Left kidney (tissue), 2 donors: ENCODE measurements around the gene GPR75. TPM values are rescaled to one million over a fixed set of nuclear protein-coding genes. Genes with fewer than 3 reads are reported as not detected.
"Not testable (repeated sequence)": the region's sequence is repeated elsewhere in the genome, so short reads cannot be mapped to it uniquely, and the experiment has no call there.

Experiments used
- DNase-seq: peaks from one replicate; pipeline ENCODE4 v3.0.0-alpha.2; 2013
- polyA plus RNA-seq: library from polyadenylated mRNA; unstranded; fragments of 120-200 nt; gene quantifications from one replicate; pipeline ENCODE4 v1.2.1, GENCODE V29; 2013; ENCODE audit not compliant: insufficient read length

Gene GPR75
- polyA plus RNA-seq, 1 donor: 5.0 TPM

DNA sequence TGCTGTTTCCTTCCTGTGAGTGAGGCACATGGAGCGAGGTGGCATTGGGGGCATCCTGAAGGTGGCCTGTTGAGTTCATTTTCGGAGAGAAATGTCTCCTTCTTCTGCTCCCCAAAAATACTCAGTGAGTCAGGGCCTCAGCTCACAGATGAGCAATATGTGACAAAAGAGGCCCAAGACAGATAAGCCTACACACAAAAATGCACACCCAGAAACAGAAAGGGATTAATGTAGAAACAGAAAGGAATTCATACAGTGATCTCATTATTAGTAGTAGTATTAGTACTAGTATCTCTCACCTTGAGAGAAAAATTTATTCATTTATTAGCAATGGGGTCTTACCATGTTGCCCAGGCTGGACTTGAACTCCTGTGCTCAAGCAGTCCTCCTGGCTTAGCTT lies 5.1 kb downstream of the GPR75 start:
- no peak for DNase-seq

GRCh38 chr2:53852532-53852931 lies 7.2 kb downstream of the GPR75 start:
- DNase-seq: no peak

DNA sequence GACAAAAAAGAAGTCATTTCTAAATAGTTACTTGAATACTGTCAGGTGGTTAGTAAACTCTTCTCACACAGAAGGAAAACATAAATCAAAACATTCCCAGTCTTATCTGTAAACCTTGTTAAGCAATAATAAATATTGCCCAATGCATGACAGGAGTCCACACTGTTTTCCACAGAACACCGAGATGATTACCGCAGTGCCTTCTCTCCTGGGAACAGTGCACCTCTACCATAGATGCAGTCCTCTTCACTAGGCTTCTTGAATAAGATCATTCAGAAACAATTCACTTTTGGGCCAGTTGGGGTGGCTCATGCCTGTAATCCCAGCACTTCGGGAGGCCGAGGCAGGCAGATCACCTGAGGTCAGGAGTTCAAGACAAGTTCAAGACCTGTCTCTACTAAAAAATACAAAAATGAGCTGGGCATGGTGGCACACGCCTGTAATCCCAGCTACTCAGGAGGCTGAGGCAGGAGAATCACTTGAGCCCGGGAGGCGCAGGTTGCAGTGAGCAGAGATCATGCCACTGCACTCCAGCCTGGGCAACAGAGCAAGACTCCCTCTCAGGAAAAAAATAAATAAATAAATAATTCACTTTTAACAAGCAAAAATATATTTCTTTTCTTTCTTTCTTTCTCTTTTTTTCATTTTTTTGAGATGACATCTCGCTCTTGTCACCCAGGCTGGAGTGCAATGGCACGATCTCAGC lies 8.6 kb downstream of the GPR75 start:
- not testable (repeated sequence) for DNase-seq

GRCh38 chr2:53848062-53848461 lies 11.7 kb downstream of the GPR75 start:
- no peak for DNase-seq

GRCh38 chr2:53843595-53843994 lies 16.2 kb downstream of the GPR75 start:
- no peak for DNase-seq

- no peak for DNase-seq
These were observed 16.9 kb downstream of the GPR75 start for GRCh38 chr2:53842891-53843290.

- not testable (repeated sequence) for DNase-seq
These were observed 18.1 kb downstream of the GPR75 start for GRCh38 chr2:53841651-53842050.

DNA sequence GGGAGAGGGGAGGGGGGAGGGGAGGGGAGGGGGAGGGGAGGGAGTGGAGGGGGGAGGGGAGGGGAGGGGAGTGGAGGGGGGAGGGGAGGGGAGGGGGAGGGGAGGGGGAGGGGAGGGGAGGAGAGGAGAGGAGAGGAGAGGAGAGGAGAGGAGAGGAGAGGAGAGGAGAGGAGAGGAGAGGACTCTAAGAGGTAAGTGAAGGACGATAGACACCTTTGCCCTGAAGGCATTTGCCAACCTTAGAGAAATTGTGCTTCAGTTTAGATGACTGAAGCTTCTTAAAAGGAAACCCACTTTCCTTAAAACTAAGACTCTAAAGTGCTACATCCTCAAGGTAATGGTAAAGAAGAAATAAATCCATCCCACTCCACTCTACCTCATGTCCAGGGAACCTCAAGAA lies 19.2 kb downstream of the GPR75 start:
- DNase-seq: no peak

GRCh38 chr2:53829980-53830290 lies 29.8 kb downstream of the GPR75 start:
- not testable (repeated sequence) for DNase-seq

DNA sequence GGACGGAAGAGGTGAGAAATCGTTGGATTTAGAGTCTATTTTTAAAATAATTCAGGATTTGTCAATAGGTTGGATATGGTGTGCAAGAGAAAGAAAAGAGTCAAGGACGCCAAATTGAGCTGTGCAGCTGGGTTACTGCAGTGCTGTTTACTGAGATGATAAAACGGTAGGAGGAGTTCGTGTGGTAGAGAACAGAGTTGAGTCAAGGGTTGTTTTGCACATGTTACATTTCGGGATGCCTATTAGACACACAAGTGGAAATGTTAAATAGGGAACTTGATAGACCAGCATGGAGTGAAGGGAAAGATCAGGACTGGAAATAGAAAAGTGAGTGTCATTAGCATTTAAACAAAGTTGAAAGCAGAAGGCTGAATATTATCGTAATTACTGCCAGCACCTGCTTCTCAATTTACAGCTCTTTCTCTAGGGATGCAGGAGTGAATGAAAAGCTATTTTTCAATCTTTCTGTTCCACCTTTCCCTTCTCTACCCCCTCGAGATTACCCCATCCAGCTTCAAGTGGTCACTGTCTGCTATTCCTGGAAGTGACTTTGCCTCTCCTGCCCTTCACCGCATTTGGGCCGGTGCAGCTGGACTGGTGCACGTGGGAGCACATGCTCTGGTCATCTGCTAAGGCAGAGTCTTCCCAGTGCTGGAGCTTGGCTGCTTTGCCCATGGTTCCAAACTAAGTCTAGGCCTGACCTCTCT lies 30.3 kb downstream of the GPR75 start:
- DNase-seq: no peak

GRCh38 chr2:53828331-53828730 lies 31.4 kb downstream of the GPR75 start:
- DNase-seq: no peak

DNA sequence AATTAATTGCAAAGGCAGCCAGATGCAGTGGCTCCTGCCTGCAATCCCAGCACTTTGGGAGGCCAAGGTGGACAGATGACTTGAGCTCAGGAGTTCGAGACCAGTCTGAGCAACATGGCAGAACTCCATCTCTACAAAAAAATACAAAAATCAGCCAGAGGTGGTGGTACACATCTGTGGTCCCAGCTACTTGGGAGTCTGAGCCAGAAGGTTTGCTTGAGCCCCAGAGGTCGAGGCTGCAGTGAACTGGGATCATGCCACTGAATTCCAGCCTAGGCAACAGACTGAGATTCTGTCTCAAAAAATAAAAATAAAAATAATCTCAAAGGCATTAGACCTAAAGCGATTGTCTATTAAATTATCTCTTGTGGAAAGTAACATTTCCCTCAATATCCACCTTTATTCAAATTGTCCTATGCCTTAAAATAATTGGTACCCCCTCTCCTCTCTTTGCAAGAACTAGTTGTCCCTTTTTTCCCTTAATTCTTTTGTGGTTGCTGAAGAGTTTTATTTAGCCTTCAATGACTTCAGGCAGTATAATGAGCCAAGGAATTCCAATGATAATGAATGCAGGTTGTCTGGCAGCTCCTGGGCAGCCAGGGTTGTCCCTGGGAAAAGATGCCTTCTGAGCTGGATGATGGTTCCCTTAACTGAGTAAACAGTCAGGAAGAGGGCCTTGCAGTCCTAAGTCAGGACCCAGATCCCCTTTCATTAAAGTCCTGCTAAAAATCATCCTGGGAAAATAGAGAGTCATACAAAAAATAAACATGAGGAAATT lies 32.2 kb downstream of the GPR75 start:
- DNase-seq: no peak

DNA sequence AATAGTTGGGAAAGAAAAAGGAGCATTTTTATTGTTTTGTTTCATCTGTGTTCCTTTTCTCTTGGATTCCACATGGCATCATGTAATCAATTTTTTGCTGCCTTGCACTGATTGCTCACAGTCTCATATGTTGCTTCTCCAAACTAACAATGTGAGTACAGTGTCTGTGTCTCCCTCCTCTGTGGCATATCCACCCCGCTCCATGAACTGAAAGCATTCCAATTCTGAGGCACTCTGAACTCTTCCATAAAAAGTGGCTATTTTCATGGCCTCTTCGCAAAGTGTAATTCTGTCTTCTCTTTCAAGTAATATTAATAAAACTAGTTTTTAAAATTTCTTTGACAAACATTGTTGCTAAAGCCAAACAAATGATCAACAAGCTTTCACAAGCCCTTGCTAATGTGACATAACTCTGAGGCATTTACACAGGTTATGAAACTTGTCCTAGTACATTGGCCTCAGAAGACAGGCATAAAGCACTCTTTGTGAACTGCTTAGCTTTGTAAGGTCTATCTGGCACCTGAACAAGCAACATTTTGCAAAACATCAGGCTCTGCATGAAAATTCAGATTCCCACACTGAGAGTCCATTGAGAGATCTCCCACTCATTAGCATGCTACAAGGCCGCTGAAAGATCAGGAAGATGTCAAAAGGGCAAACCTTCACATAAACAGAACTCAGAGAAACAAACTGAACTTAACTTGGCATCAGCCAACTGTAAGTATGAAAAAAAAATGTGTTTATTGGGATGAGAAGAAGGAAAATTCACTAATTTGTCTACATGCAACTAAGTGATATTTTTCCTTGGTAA lies 33.0 kb downstream of the GPR75 start:
- no peak for DNase-seq

DNA sequence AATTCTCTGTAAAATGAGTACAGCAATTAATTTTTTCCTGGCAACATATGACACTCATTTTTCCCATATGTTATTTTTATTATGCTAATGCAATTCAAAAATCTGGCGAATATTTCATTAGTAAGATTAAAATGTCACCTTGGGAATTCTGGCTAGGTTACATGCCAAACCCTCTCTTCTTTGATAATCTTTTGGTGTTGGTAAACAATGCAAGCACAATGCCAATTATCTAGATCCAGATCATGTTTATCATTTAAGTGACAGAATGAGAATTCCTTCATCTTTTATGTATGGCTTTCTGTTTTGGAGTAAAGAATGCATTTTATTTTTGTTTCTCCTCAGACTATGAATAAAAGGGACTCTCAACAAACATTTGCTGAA lies 33.7 kb downstream of the GPR75 start:
- DNase-seq: no peak

GRCh38 chr2:53823639-53824038 lies 36.1 kb downstream of the GPR75 start:
- DNase-seq: not testable (repeated sequence)

- DNase-seq: no peak
These were observed 38.0 kb downstream of the GPR75 start for GRCh38 chr2:53821810-53822209.

- DNase-seq: no peak
These were observed 39.1 kb downstream of the GPR75 start for GRCh38 chr2:53820711-53821110.

- DNase-seq: no peak
These were observed 39.7 kb downstream of the GPR75 start for GRCh38 chr2:53820048-53820447.

GRCh38 chr2:53819634-53820033 lies 40.1 kb downstream of the GPR75 start:
- no peak for DNase-seq

GRCh38 chr2:53818854-53819435 lies 40.8 kb downstream of the GPR75 start:
- DNase-seq: no peak

GRCh38 chr2:53813151-53813550 lies 46.6 kb downstream of the GPR75 start:
- no peak for DNase-seq

DNA sequence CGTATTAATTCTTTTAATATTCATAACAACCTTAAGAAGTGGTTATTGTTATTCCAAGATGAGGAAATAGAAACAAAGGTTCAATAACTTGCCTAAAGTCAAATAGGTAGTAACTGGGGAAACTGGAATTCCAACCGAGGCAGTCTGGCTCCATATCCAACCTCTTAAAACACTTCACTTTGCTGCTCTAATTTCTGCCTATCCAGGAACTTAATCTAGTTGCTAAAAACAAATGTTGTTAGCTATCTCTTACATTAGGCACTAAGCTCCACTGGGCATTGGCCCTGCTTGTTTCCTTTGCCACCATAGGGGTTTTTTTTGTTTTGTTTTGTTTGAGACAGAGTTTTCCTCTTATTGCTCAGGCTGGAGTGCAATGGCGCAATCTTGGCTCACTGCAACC lies 48.2 kb downstream of the GPR75 start:
- no peak for DNase-seq
